Right renal cortex interstitium (tissue), 3 donors: ENCODE results near the gene SLC35F6. TPM values are rescaled to one million over a fixed set of nuclear protein-coding genes. Genes with fewer than 3 reads are reported as not detected.
A peak's percentile ranks its signal among the peaks of the same experiment; 100 is the strongest.
"Not testable (repeated sequence)": the region's sequence is repeated elsewhere in the genome, so short reads cannot be mapped to it uniquely, and the experiment has no call there.

Experiments
- DNase-seq, 3 donors: peaks; one replicate each; pipeline ENCODE4 v3.0.0-alpha.2; 2013; ENCODE audit warnings: low read depth in 3 of 3, low spot score in 2 of 3
- polyA plus RNA-seq, 3 donors: library from polyadenylated mRNA; unstranded; fragments of 120-200 nt; gene quantifications; one replicate each; pipeline ENCODE4 v1.2.1, GENCODE V29; 2013; ENCODE audit not compliant: insufficient read length in 3 of 3

Gene SLC35F6
- polyA plus RNA-seq, 3 donors, result 15.0 to 16.3 (median 15.2) TPM

GRCh38 chr2:26780203-26780760, 16.2 kb downstream of the SLC35F6 start:
- no peak for DNase-seq

GRCh38 chr2:26782876-26783704, 19.0 kb downstream of the SLC35F6 start:
- DNase-seq, result no peak

- no peak for DNase-seq
These were observed 20.6 kb downstream of the SLC35F6 start for GRCh38 chr2:26784570-26785234.

- DNase-seq, result peak; percentile 97 to 99 (median 98)
These were observed 21.5 kb downstream of the SLC35F6 start, which contains the start of gene CENPA for GRCh38 chr2:26785431-26786206. CENPA (plus strand) TSS chr2:26786056; CDS start chr2:26786197, 141 bp downstream.

GRCh38 chr2:26786207-26787028, 22.3 kb downstream of the SLC35F6 start:
- DNase-seq, result no peak

- no peak for DNase-seq
These were observed 28.6 kb downstream of the SLC35F6 start for GRCh38 chr2:26792720-26793119.

GRCh38 chr2:26793518-26793917, 29.4 kb downstream of the SLC35F6 start:
- no peak for DNase-seq

- not testable (repeated sequence) for DNase-seq
These were observed 31.1 kb downstream of the SLC35F6 start for GRCh38 chr2:26795135-26795534.

- no peak for DNase-seq
These were observed 37.2 kb downstream of the SLC35F6 start for GRCh38 chr2:26801328-26801727.

GRCh38 chr2:26801796-26802195, 37.7 kb downstream of the SLC35F6 start:
- no peak for DNase-seq

- DNase-seq, result no peak
These were observed 41.2 kb downstream of the SLC35F6 start for GRCh38 chr2:26805241-26805676.

- DNase-seq, result peak in 1 of 3 donors; percentile 43
These were observed 43.8 kb downstream of the SLC35F6 start for GRCh38 chr2:26807788-26808460.

GRCh38 chr2:26809211-26809610, 45.1 kb downstream of the SLC35F6 start:
- no peak for DNase-seq

- no peak for DNase-seq
These were observed 45.9 kb downstream of the SLC35F6 start for GRCh38 chr2:26809876-26810577.

- no peak for DNase-seq
These were observed 47.2 kb downstream of the SLC35F6 start for GRCh38 chr2:26811261-26811660.

GRCh38 chr2:26811791-26812694, 48.0 kb downstream of the SLC35F6 start:
- DNase-seq, result no peak

GRCh38 chr2:26812731-26813130, 48.6 kb downstream of the SLC35F6 start:
- no peak for DNase-seq
